SU-DHL-6 (cell line): ENCODE data around the gene CLCN6.

Experiments used
- H2AFZ ChIP-seq: fragments of 200-600 bp; sonication (generic); 2 replicates; pipeline ENCODE4 v1.6.1; 2014; ENCODE audit warnings: low read depth, mild to moderate bottlenecking, moderate library complexity, mixed read lengths, antibody characterized with exemption, low read length; ENCODE audit not compliant: severe bottlenecking
- H3F3A ChIP-seq: fragments of 200-600 bp; shearing (Covaris generic); 2 replicates; pipeline ENCODE4 v1.6.0; 2016; ENCODE audit warnings: antibody characterized with exemption, mild to moderate bottlenecking; ENCODE audit not compliant: insufficient read depth
- H3K27ac ChIP-seq: fragments of 200-600 bp; sonication (generic); 2 replicates; pipeline ENCODE4 v1.5.1; 2016; ENCODE audit warnings: low read depth, mild to moderate bottlenecking, low read length, moderate library complexity, mixed read lengths
- H3K27me3 ChIP-seq: fragments of 200-600 bp; sonication (generic), shearing (Covaris generic); 2 replicates; pipeline ENCODE4 v1.6.0; 2014; ENCODE audit warnings: mild to moderate bottlenecking, low read length
- H3K36me3 ChIP-seq: fragments of 200-600 bp; sonication (generic); 2 replicates; pipeline ENCODE4 v1.6.1; 2014; ENCODE audit warnings: mild to moderate bottlenecking, low read length, mixed read lengths
- H3K4me2 ChIP-seq: fragments of 300-600, 200-600 bp; shearing (Covaris generic), sonication (generic); 2 replicates; pipeline ENCODE4 v1.6.0; 2014; ENCODE audit warnings: low read length, low read depth, mild to moderate bottlenecking; ENCODE audit not compliant: poor library complexity, severe bottlenecking
- H3K4me3 ChIP-seq: fragments of 200-600 bp; sonication (generic); 2 replicates; pipeline ENCODE4 v1.5.1; 2014; ENCODE audit warnings: antibody characterized with exemption, low read length, mild to moderate bottlenecking, mixed read lengths; ENCODE audit not compliant: insufficient read depth, poor library complexity, severe bottlenecking
- H3K79me2 ChIP-seq: fragments of 200-600 bp; sonication (generic); 2 replicates; pipeline ENCODE4 v1.6.1; 2014; ENCODE audit warnings: mild to moderate bottlenecking, low read length, moderate library complexity; ENCODE audit not compliant: insufficient read depth
- H3K9ac ChIP-seq: fragments of 200-600 bp; sonication (generic); 2 replicates; pipeline ENCODE4 v1.7.0; 2014; ENCODE audit warnings: mild to moderate bottlenecking, low read length
- H3K9me2 ChIP-seq: fragments of 200-600 bp; sonication (generic); replicated peaks from 2 replicates; pipeline ENCODE4 v1.6.1; 2014; ENCODE audit warnings: low read length; ENCODE audit not compliant: insufficient read depth
- H3K9me3 ChIP-seq: fragments of 200-600 bp; sonication (generic); 2 replicates; pipeline ENCODE4 v1.6.1; 2014; ENCODE audit warnings: low read length, mixed read lengths; ENCODE audit not compliant: insufficient read depth
- H4K20me1 ChIP-seq: fragments of 200-600 bp; sonication (generic); 2 replicates; pipeline ENCODE4 v1.6.1; 2014; ENCODE audit warnings: low read depth, mild to moderate bottlenecking, antibody characterized with exemption, low read length, moderate library complexity, mixed read lengths
- CTCF ChIP-seq: fragments of 200-600 bp; sonication (generic); IDR thresholded peaks from one replicate; pipeline ENCODE4 v1.5.1; 2017; ENCODE audit warnings: antibody characterized with exemption, mild to moderate bottlenecking, low read length, moderate library complexity; ENCODE audit not compliant: insufficient read depth, poor library complexity, severe bottlenecking
- EZH2phosphoT487 ChIP-seq: fragments of 200-600 bp; sonication (generic), shearing (Covaris generic); conservative IDR thresholded peaks from 2 replicates; pipeline ENCODE4 v1.6.1; 2018; ENCODE audit warnings: mild to moderate bottlenecking, antibody characterized with exemption, low read length, moderate library complexity, mixed read lengths

CLCN6 gene

GRCh38 chr1:11800391-11800755 is 5.6 kb upstream of the CLCN6 start:
- Histone ChIP-seq H3K9me2 (no peaks in the 10 kb centered on the region), H2AFZ (no peak overlapping the region), H3K4me3 (no peak overlapping the region), H3K36me3 (peaks cover 2% of the 10 kb centered on the region; the same call in 1 of the 2 replicates), H3K27me3 (no peaks in the 10 kb centered on the region), H3F3A (peaks cover 10% of the 10 kb centered on the region), H3K79me2 (peaks cover 11% of the 10 kb centered on the region), H3K4me2 (no peak overlapping the region), H3K9ac (no peak overlapping the region), H3K27ac (no peak overlapping the region), H3K9me3 (no peaks in the 10 kb centered on the region), H4K20me1 (no peaks in the 10 kb centered on the region)
- TF ChIP-seq CTCF = no peak

DNA sequence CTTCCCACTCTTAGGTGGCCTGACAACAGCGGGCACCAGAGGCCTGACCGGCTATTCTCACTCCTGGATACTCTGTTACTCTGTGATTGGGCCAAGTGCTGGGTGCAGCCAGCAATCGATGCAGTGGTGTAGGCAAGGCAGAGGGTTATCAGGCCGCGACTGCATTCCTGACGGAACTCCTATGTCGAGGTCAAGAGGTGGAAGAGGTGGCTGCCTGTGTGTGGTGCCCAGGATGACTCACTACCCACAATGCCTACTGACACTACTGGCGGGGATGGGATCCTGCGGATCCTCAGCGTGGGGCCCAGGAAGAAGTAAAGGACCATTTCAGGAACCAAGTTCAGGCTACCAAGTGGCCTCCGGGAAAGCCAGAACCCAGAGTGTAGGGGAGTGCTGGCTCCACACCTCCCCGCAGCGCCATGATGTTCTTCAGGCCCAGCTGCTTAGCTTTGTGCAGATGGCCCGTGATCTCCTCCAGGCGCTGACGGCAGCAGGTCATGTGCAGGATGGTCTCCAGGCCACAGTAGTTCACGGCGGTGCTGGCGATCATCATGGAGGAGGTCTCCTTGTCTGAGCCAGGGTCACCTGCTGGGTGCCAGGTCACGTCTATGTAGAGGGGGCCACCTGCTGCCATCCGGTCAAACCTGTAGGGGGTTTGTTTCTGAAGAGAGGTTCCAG is 5.1 kb upstream of the CLCN6 start:
- no peaks in the 10 kb centered on the region for H3K9me2 ChIP-seq
- H2AFZ ChIP-seq = no peak overlapping the region
- no peaks in the 10 kb centered on the region for H4K20me1 ChIP-seq
- H3K9me3 ChIP-seq = no peaks in the 10 kb centered on the region
- H3K27me3 ChIP-seq = no peaks in the 10 kb centered on the region
- peaks cover 10% of the 10 kb centered on the region for H3F3A ChIP-seq
- TF ChIP-seq EZH2phosphoT487 = no peak
- TF ChIP-seq CTCF = no peak
- peaks cover 13% of the 10 kb centered on the region for H3K79me2 ChIP-seq
- H3K9ac ChIP-seq = no peak overlapping the region
- no peak overlapping the region for H3K4me2 ChIP-seq
- no peak overlapping the region for H3K4me3 ChIP-seq
- no peak overlapping the region for H3K27ac ChIP-seq
- H3K36me3 ChIP-seq = no peaks in the 10 kb centered on the region

DNA sequence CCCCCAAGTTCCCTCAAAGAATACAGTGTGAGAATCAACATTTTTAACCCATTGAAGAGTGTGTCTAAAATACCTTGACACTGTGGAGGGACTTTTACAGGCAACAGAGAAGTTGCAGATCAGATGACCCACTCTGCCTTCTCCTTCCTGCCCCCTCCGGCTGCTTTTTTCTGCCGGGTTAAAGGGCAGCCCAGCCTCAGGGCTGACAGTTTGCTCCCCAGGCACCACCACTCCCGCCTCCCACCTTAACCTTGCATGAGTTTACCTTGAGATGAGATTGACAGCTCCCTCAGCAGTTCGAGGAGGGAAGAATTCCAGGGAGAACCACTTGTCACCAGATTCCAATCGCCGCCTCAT is 3.4 kb upstream of the CLCN6 start:
- Histone ChIP-seq H3K4me2 (peak overlapping the region; percentile 99), H3K79me2 (peaks cover 26% of the 10 kb centered on the region), H3K4me3 (peak overlapping the region; percentile 21), H3K27ac (no peak overlapping the region), H3K9ac (peak overlapping the region; percentile 52), H3K9me2 (no peaks in the 10 kb centered on the region), H3K9me3 (no peaks in the 10 kb centered on the region), H3F3A (peaks cover 10% of the 10 kb centered on the region), H3K27me3 (no peaks in the 10 kb centered on the region), H4K20me1 (no peaks in the 10 kb centered on the region), H3K36me3 (no peaks in the 10 kb centered on the region; the same call in 1 of the 2 replicates), H2AFZ (no peak overlapping the region)
- TF ChIP-seq EZH2phosphoT487 (no peak), CTCF (no peak)
